ENCODE results near the gene BHLHE40.

The BHLHE40 gene

GRCh38 chr3:5022187-5022965 is 43.1 kb downstream of the BHLHE40 start:
- DNase-seq: no peak

GRCh38 chr3:5022966-5023776 is 43.9 kb downstream of the BHLHE40 start:
- DNase-seq: no peak

GRCh38 chr3:5023777-5024346 is 44.6 kb downstream of the BHLHE40 start:
- no peak for DNase-seq

GRCh38 chr3:5026046-5026362 is 46.8 kb downstream of the BHLHE40 start:
- DNase-seq: no peak

- DNase-seq: no peak
Measured at GRCh38 chr3:5029715-5030114, 50.5 kb downstream of the BHLHE40 start.

- DNase-seq: no peak
Measured at GRCh38 chr3:5030152-5030551, 50.9 kb downstream of the BHLHE40 start.

GRCh38 chr3:5032844-5033243 is 53.6 kb downstream of the BHLHE40 start:
- DNase-seq: no peak
